GM12891 (cell line): ENCODE results near the gene CCIN.
"Not testable (repeated sequence)": the region's sequence is repeated elsewhere in the genome, so short reads cannot be mapped to it uniquely, and the experiment has no call there.

Experiments used
- DNase-seq: peaks from one replicate; pipeline ENCODE4 v3.0.0; 2011; ENCODE audit warnings: low spot score; ENCODE audit not compliant: insufficient read length
- FAIRE-seq: peaks from 2 replicates; lab custom pipeline; 2011; peaks lifted over from hg19 to GRCh38; lab: Jason Lieb, UNC
- PAX5 ChIP-seq: IDR thresholded peaks from 2 replicates; pipeline ENCODE4 v1.6.1; 2011; ENCODE audit warnings: low read length, moderate library complexity, mild to moderate bottlenecking; ENCODE audit not compliant: insufficient read depth, severe bottlenecking
- POLR2A ChIP-seq: IDR thresholded peaks from 2 replicates; pipeline ENCODE4 v1.6.1; 2011; ENCODE audit warnings: low read depth, low read length, control low read depth
- POLR2AphosphoS5 ChIP-seq: IDR thresholded peaks from 2 replicates; pipeline ENCODE4 v1.6.1; 2011; ENCODE audit warnings: low read depth, low read length, control low read depth
- POU2F2 ChIP-seq: IDR thresholded peaks from 2 replicates; pipeline ENCODE4 v1.6.1; 2011; ENCODE audit warnings: low read depth, mild to moderate bottlenecking, control low read depth, low read length, moderate library complexity
- SPI1 ChIP-seq: IDR thresholded peaks from 2 replicates; pipeline ENCODE4 v1.6.1; 2011; ENCODE audit warnings: low read depth, low read length, control low read depth
- TAF1 ChIP-seq: IDR thresholded peaks from 2 replicates; pipeline ENCODE4 v1.6.1; 2011; ENCODE audit warnings: low read depth, low read length, control low read depth

The CCIN gene

DNA sequence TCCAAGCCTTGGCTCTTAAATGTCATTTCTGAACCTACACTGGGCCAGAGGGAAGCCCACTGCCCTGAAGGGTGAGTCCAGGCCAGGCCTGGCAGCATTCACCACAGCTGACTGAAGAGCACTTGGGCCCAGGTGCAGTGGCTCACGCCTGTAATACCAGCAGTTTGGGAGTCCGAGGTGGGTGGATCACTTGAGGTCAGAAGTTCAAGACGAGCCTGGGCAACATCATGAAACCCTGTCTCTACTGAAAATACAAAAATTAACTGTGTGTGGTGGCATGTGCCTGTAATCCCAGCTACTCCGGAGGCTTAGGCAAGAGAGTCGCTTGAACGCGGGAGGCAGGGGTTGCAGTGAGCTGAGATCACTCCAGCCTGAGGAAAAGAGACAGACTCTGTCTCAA, 5.1 kb downstream of the CCIN start:
- no peak for DNase-seq
- FAIRE-seq: no peak
- TF ChIP-seq POLR2AphosphoS5 (no peak), POU2F2 (no peak), SPI1 (no peak), TAF1 (no peak), POLR2A (no peak), PAX5 (no peak)

DNA sequence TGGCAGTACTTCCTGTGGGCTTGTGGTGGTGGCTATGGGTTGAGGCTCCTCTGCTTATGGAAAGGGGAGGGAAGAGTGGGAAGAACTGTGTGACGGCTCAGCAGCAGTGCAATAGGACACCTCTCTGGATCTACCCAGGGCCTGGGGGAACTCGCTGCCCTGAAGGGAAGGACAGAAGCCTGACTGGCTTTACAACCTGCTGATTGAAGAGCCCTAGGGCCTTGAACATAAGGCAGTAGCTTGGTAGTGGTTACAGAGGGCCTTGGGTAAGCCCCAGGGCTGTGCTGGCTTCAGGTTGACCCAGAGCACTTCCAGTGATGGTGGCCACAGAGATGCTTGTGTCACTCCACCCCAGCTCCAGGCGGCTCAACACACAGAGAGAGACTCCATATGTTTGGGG, 5.5 kb downstream of the CCIN start:
- TF ChIP-seq SPI1 (no peak), TAF1 (no peak), POU2F2 (no peak), PAX5 (no peak), POLR2AphosphoS5 (no peak), POLR2A (no peak)
- no peak for FAIRE-seq
- no peak for DNase-seq

DNA sequence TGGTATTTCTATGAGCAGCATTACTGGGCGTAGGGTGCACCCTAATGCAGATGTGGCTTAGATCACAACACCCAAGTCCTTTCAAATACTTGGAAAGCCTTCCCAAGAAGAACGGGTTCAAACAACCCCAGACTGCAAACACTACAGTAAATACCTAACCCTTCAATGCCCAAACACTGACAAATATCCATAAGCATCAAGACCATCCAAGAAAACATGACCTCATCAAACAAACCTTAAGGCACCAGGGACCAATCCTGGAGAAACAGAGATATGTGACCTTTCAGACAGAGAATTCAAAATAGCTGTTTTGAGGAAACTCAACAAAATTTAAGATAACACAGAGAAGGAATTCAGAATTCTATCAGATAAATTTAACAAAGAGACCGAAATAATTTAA, 6.0 kb downstream of the CCIN start:
- not testable (repeated sequence) for FAIRE-seq

DNA sequence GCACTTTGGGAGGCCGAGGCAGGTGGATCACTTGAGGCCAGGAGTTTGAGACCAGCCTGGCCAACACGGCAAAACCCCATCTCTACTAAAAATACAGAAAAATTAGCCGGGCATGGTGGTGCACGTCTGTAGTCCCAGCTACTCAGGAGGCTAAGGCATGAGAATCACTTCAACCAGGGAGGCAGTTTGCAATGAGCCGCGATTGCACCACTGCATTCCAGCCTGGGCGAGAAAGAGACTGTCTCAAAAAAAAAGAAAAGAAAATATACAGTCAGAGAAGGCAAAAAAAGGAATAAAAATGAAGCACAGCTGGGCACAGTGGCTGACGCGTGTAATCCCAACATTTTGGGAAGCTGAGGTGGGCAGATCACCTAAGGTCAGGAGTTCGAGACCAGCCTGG, 7.3 kb downstream of the CCIN start:
- FAIRE-seq, DNase-seq: not testable (repeated sequence)

More for the DNA sequence above, 6.0 kb downstream of the CCIN start:
- not testable (repeated sequence) for DNase-seq

DNA sequence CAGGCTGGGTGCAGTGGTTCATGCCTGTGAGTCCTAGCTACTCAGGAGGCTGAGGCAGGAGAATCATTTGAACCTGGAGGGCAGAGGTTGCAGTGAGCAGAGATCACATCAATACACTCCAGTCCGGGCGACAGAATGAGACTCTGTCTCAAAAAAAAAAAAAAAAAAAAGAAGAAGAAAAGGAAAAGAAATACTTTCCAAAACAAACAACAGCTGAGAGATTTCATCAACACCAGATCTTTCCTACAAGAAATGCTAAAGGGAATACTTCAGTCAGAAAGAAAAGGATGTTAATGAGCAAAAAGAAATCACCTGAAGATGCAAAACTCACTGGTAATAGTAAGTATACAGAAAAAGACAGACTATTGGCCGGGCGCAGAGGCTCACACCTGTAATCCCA, 8.4 kb downstream of the CCIN start:
- no peak for FAIRE-seq
- TF ChIP-seq POU2F2: no peak
- TF ChIP-seq POLR2A: no peak
- no peak for TF ChIP-seq SPI1
- TF ChIP-seq PAX5: no peak
- TF ChIP-seq TAF1: no peak
- no peak for TF ChIP-seq POLR2AphosphoS5
- no peak for DNase-seq

DNA sequence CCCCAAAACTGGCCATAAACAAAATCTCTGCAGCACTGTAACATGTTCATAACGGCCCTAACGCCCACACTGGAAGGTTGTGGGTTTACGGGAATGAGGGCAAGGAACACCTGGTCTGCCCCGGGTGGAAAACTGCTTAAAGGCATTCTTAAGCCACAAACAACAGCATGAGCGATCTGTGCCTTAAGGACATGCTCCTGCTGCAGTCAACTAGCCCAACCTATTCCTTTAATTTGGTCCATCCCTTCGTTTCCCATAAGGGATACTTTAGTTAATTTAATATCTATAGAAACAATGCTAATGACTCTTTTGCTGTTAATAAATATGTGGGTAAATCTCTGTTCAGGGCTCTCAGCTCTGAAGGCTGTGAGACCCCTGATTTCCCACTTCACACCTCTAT, 11.1 kb downstream of the CCIN start:
- DNase-seq, FAIRE-seq: not testable (repeated sequence)

DNA sequence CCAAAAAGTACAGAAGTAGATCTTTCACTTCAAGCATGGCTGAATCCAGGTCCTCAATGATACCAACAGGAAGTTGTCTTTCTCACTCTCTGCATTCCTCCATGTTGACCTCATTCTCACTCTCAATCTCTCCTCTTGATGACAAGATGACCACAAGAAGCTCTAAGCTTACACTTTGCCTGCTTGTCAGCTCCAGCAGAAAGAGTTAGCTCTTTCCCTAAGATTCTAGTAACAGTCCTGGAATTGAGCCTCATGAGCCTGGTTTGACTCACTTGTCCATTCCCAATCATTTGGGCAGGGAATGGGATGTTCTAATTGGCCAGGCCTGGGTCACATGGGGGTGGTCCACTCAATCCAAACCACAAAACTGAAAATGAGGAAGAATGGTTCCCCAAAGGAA, 18.2 kb downstream of the CCIN start:
- FAIRE-seq: peak; percentile 28
- no peak for DNase-seq
- TF ChIP-seq POU2F2: no peak
- no peak for TF ChIP-seq POLR2A
- no peak for TF ChIP-seq POLR2AphosphoS5
- no peak for TF ChIP-seq TAF1
- TF ChIP-seq SPI1: no peak
- TF ChIP-seq PAX5: no peak

DNA sequence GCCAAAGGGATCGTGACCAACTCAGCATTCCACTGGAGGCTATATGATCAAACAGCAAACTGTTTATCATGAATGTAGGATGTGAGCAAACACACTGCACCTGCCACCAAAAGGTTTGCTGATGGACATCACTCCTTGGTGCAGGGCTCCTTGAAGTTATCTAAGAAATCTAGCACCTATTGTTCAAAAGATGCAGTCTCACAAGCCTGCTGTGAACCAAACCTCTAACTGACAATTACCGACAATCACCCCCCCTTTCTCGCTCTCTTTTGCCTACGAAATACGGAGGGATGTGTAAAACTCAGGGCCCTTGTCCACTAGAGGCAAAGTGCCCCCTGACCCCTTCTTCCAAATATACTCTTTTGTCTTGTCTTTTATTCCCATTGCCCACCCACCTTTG, 19.0 kb downstream of the CCIN start:
- FAIRE-seq: no peak
- no peak for DNase-seq
- no peak for TF ChIP-seq POU2F2
- TF ChIP-seq TAF1: no peak

DNA sequence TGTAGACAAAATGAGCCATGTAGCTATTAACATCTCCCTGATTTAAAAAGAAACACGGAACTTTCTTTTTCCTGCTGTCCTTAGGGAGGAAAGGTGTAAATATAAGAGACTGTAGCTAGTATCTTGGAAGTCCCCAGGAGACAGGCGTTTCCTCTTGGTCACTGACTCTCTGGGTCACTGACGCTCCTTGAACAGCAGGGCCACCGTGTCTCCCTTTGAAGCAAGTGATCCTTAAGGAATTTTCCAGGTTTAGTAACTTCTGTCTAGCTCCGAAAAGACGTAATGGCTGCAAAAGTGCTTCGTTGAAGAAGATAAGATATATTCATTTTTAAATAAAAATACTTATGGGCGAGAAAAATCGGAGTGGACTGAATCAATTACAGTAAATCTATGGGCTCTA, 20.8 kb downstream of the CCIN start:
- no peak for FAIRE-seq
- TF ChIP-seq TAF1: no peak
- no peak for TF ChIP-seq POU2F2
- TF ChIP-seq PAX5: no peak
- TF ChIP-seq SPI1: no peak
- no peak for TF ChIP-seq POLR2AphosphoS5
- no peak for TF ChIP-seq POLR2A
- no peak for DNase-seq

DNA sequence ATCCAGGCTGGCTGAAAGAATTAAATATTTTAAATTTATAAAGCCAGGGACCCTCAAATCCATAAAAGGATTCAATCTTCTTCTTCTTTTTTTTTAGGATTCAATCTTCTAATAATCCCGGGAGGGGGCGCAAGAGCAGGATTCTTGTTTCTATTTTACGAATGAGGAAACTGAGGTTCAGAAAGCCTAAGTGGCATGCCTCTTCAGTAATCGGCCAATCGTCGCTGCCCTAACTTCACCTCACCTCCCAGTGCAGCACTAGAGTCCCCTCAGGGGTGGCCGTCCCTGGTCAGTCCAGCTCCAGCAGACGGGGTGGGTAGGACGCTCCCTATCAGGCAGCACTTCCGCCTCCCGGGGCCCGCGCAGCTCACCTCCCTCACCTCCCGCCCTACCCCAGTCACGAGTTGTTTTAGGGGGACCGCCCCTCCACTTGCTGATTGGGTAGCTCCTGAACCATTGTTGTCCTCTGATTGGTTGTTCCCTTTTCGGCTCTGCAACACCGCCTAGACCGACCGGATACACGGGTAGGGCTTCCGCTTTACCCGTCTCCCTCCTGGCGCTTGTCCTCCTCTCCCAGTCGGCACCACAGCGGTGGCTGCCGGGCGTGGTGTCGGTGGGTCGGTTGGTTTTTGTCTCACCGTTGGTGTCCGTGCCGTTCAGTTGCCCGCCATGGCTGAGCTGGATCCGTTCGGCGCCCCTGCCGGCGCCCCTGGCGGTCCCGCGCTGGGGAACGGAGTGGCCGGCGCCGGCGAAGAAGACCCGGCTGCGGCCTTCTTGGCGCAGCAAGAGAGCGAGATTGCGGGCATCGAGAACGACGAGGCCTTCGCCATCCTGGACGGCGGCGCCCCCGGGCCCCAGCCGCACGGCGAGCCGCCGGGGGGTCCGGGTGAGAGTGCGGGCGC, 21.5 kb downstream of the CCIN start, which contains the start of gene CLTA:
Gene CLTA (plus strand): TSS at position 534 of the 902 bp plus-strand sequence. CDS start 136 bp downstream, at position 670.
- no peak for TF ChIP-seq PAX5
- peak; percentile 99 for TF ChIP-seq POLR2AphosphoS5
- peak; percentile 99 for TF ChIP-seq POLR2A
- peak; percentile 66 for TF ChIP-seq POU2F2
- TF ChIP-seq TAF1: peak; percentile 91
- no peak; the same call in none of the 2 replicates for TF ChIP-seq SPI1
- FAIRE-seq (peak; percentile 98), DNase-seq (peak; percentile 93)

DNA sequence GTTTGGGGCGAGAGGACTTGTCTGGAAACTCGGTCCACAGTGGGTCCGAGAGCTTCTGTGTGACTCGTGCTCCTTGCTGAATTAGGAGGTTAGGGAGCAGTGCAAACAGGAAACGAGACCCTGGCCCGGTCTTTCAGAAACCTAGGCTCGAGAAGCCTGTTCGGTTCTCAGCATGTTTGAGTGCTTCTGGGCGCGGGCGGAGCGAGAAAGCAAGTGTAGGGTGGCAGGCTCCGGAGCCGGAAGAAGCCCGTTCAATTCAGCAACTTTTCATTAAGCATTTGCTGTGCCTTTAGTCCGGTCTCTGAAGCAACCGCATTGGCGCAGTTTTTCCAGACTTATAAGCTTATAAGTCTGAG, 22.1 kb downstream of the CCIN start:
- peak; percentile 45 for FAIRE-seq
- DNase-seq: no peak
- TF ChIP-seq POLR2AphosphoS5 (no peak), POU2F2 (peak; percentile 19; the same call in 1 of the 2 replicates), TAF1 (0 out of 2 replicates have a peak, but pooled peaks have one; percentile 25)
